GM12873 (cell line): Measurements from ENCODE around the gene GTSE1.

Experiments used
- TF ChIP-seq, protein P1 (sequence below): IDR thresholded peaks from 2 replicates; pipeline ENCODE4 v1.5.1; 2012; ENCODE audit warnings: low read depth, mild to moderate bottlenecking, moderate library complexity, low read length, control low read depth; ENCODE audit not compliant: insufficient read depth; ENCODE audit errors: missing control alignments

The GTSE1 gene

DNA sequence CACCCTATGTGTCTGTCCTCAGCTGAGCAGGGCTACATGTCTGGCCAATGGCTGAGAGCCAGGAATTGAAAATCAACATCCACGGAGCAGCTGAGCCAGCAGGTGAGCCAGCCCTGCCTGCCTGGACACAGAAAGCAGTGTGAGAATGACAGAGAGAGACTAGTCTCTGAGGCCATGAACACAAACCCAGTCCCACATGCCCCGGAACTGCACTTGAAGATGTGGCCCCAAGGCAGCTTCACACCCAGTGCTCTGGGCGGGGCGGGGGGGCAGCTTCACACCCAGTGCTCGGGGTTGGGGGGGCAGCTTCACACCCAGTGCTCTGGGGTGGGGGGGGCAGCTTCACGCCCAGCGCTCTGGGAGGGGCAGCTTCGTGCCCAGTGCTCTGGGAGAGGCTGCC lies 76.5 kb downstream of the GTSE1 start:
- TF ChIP-seq, protein P1, sequence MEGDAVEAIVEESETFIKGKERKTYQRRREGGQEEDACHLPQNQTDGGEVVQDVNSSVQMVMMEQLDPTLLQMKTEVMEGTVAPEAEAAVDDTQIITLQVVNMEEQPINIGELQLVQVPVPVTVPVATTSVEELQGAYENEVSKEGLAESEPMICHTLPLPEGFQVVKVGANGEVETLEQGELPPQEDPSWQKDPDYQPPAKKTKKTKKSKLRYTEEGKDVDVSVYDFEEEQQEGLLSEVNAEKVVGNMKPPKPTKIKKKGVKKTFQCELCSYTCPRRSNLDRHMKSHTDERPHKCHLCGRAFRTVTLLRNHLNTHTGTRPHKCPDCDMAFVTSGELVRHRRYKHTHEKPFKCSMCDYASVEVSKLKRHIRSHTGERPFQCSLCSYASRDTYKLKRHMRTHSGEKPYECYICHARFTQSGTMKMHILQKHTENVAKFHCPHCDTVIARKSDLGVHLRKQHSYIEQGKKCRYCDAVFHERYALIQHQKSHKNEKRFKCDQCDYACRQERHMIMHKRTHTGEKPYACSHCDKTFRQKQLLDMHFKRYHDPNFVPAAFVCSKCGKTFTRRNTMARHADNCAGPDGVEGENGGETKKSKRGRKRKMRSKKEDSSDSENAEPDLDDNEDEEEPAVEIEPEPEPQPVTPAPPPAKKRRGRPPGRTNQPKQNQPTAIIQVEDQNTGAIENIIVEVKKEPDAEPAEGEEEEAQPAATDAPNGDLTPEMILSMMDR, result no peak

DNA sequence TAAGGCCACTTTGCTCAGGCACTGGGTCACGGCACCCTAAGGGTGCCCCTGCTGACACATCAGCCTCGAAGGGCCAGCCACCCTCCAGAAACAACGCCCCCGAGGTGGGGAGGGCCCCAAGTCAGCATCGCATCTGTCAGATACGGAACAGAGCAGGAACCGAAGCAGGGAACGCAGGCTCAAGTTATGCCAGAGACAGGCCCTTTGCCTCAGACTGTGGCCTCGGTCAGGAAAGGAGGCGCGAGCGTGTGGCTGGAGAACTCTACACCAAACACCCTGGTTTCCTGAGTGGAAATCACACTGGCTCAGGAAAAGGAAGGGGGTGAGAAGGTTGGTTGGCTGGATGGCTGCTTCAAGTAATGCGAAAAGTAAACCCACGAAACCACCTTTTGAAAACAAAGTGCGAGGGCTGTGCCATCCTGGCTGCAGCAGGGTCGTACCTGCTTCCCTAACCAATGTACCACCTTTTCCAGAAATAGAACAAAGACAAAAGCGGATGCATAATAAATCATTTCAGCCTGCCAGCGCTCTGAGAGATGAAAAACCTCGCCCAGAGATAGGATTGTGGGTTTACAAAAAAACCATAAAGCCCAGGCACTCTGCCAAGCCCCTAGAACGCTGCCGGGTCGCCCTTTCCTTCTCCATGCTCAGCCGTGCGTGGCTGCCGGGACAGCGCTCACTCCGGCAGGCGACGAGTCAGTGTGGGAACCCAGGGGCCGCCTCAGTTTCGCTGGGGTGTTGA lies 77.4 kb downstream of the GTSE1 start:
- TF ChIP-seq, protein P1, result no peak

DNA sequence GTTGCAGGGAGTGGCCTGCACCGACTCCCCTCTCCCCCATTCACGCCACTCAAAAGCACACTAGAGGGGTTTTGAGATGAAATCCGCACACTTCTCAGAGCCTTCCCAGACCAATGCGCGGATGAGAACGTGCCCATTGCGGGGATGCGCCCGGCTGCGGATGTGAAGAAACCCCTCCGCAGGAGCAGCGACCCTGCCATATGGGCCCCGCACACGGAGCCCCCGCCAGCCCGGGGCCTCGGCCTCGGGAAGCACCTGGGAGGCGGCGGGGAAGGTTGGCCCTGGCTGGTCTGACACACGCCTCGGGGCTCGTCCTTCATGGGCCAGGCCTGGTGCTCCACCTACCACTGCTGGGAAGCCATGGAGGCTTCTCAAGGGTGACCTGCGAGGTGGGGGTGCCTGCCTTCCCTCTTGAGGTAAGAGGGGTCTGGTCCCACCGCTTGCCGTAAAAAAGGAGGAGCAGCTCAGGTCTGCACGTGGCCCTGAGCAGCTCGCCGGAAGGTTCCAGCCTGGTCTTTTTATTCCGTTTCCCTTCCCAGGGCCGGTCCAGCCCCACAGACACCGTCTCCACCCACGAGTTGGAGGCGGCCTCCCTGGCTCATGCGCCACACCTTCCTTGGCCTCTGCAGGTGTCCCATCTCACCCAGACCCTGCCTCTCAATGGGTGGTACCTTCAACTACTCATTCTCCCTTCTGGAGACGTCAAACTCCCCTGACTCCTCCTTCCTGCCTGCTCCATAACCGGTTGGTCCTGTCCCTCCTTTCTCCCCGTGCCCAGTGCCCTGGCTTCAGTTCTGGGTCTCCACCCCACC lies 78.2 kb downstream of the GTSE1 start:
- TF ChIP-seq, protein P1, result no peak

DNA sequence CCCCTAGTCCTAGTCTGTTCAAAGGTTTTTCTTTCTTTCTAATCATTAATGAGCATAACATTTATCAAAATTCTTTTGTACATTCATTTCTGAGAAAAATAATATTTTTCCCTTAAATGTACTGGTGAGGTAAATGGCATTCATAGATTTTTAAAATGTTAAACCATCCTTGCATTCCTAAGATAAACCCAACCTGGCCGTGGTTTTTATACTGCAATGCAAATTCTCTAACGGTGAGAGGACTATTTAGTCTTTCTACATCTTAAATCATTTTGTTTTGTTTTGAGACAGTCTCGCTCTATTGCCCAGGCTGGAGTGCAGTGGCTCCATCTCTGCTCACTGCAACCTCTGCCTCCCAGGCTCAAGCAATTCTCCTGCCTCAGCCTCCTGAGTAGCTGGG lies 79.4 kb downstream of the GTSE1 start:
- TF ChIP-seq, protein P1, result no peak

DNA sequence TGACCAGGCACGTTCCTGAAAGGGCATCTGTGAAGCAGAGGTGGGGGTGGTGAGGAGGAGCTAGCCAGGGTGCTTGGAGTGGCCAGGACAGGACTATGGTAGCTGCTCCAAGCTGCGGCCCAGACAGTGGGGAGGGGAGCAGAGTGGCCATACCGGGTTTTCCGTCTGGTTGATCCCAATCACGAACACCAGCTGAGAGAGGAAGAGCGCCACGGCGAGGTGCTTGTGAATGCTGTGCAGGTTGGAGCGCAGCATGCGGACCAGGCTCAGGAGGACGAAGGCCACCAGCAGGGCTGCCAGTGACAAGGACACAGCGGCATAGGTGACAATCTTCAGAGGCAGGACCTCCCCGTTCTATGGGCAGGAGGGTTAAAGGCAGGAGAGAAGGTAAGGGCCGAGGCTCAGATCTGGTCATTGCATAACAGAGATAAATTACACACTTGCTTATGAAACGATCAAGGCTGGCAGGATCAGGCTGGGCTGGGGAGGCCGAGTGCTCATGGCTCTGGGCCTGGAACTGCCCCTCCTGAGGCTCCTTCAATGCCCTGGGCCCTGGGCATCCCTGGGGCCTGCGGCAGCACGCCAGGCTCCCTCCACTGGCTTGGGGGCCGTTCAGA lies 80.3 kb downstream of the GTSE1 start:
- TF ChIP-seq, protein P1, result no peak

DNA sequence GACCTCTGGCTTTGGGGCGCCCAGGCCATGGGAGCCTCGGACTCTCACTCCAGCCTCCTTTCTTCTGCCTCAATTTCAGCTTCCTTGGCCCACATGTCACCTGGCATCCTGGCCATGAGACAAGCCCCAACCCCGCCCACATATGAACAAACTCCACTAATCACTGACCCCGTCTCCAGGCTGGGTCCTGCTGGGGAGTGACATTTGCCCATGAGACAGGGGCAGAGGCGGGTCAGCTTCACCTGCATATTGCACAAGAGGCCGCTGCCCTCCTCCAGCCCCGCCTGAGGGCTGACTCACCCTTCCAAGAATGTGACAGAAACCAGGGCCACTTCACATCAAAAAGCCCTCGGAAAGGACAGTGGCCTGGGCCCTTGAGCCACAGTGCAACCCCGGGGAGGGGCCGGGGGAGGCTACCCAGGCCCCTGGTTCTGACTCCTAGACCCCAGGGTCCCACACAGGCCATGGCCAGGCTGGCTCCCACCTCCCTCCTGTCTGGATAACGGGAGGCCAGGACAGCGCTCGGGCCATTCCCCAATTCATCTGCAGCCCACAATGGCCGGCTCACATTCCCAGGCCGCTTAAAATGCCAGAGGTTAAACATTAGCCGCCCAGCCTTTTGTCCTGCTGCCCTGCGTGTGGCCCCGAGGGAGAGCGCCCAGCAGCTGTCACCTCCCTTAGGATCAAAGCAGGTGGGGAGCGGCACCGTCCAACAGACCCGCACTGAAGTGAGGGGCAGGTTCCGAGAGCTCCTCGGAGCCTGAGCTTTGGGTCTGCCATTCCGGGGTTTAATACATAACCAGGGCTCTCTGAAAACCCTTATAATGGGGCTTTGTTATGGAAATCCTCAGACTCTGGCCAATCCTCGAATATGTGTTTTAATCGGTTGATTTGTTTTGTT lies 81.1 kb downstream of the GTSE1 start:
- TF ChIP-seq, protein P1, result no peak
